H9 (cell line): Measurements from ENCODE around the gene HCFC2. TPM values are rescaled to one million over a fixed set of nuclear protein-coding genes. Genes with fewer than 3 reads are reported as not detected.

Experiments used
- DNase-seq: peaks from one replicate; pipeline ENCODE4 v3.0.0-alpha.2; 2017
- H2AFZ ChIP-seq: one replicate; pipeline ENCODE4 v1.6.1; 2013; ENCODE audit warnings: mild to moderate bottlenecking, low read length, control low read depth, moderate library complexity
- H2AK5ac ChIP-seq: 2 replicates; pipeline ENCODE4 v1.6.1; 2013; ENCODE audit warnings: low read length, control low read depth, mixed read lengths; ENCODE audit not compliant: insufficient read length
- H2BK120ac ChIP-seq: one replicate; pipeline ENCODE4 v1.6.1; 2013; ENCODE audit warnings: low read depth, mild to moderate bottlenecking, low read length, control low read depth, inconsistent platforms; ENCODE audit not compliant: poor library complexity, severe bottlenecking
- H2BK12ac ChIP-seq: 2 replicates; pipeline ENCODE4 v1.6.1; 2013; ENCODE audit warnings: low read length, control low read depth, mixed read lengths, low read depth; ENCODE audit not compliant: insufficient read length
- H2BK15ac ChIP-seq: 2 replicates; pipeline ENCODE4 v1.6.1; 2013; ENCODE audit warnings: low read depth, low read length, control low read depth
- H2BK20ac ChIP-seq: one replicate; pipeline ENCODE4 v1.6.1; 2013; ENCODE audit warnings: low read depth, mild to moderate bottlenecking, low read length, control low read depth, inconsistent platforms; ENCODE audit not compliant: poor library complexity, severe bottlenecking
- H2BK5ac ChIP-seq: 2 replicates; pipeline ENCODE4 v1.6.1; 2013; ENCODE audit warnings: low read length, control low read depth, mixed read lengths; ENCODE audit not compliant: insufficient read length
- H3K14ac ChIP-seq: 2 replicates; pipeline ENCODE4 v1.6.1; 2013; ENCODE audit warnings: low read length, control low read depth; ENCODE audit not compliant: insufficient read depth
- H3K18ac ChIP-seq: 2 replicates; pipeline ENCODE4 v1.6.1; 2013; ENCODE audit warnings: low read depth, mild to moderate bottlenecking, mixed read lengths, low read length, control low read depth; ENCODE audit not compliant: insufficient read length
- H3K23ac ChIP-seq: 2 replicates; pipeline ENCODE4 v1.6.1; 2013; ENCODE audit warnings: low read length, control low read depth, mixed read lengths, low read depth; ENCODE audit not compliant: insufficient read length
- H3K23me2 ChIP-seq: 2 replicates; pipeline ENCODE4 v1.6.1; 2013; ENCODE audit warnings: low read depth, mild to moderate bottlenecking, mixed read lengths, low read length, control low read depth; ENCODE audit not compliant: insufficient read length, poor library complexity, severe bottlenecking
- H3K27ac ChIP-seq: 2 replicates; pipeline ENCODE4 v1.5.1; 2013; ENCODE audit warnings: low read length, control low read depth, mixed read lengths, low read depth; ENCODE audit not compliant: insufficient read length
- H3K27me3 ChIP-seq: 2 replicates; pipeline ENCODE4 v1.6.1; 2013; ENCODE audit warnings: low read length, control low read depth, inconsistent platforms; ENCODE audit not compliant: insufficient read depth
- H3K4ac ChIP-seq: 2 replicates; pipeline ENCODE4 v1.6.1; 2013; ENCODE audit warnings: low read depth, mild to moderate bottlenecking, control low read depth, inconsistent platforms, low read length, moderate library complexity
- H3K4me1 ChIP-seq: 2 replicates; pipeline ENCODE4 v1.6.1; 2013; ENCODE audit warnings: low read length, control low read depth, inconsistent platforms; ENCODE audit not compliant: insufficient read depth
- H3K4me2 ChIP-seq: 2 replicates; pipeline ENCODE4 v1.6.1; 2013; ENCODE audit warnings: low read length, control low read depth, mixed read lengths; ENCODE audit not compliant: insufficient read length, insufficient read depth
- H3K56ac ChIP-seq: 2 replicates; pipeline ENCODE4 v1.6.1; 2013; ENCODE audit warnings: low read depth, mild to moderate bottlenecking, mixed read lengths, low read length, control low read depth; ENCODE audit not compliant: insufficient read length
- H3K79me1 ChIP-seq: 2 replicates; pipeline ENCODE4 v1.6.1; 2013; ENCODE audit warnings: low read depth, mild to moderate bottlenecking, moderate library complexity, low read length, control low read depth, inconsistent platforms; ENCODE audit not compliant: insufficient read depth, poor library complexity, severe bottlenecking
- H3K79me2 ChIP-seq: 2 replicates; pipeline ENCODE4 v1.6.1; 2013; ENCODE audit warnings: low read length, control low read depth, inconsistent platforms; ENCODE audit not compliant: insufficient read depth
- H3K9ac ChIP-seq: 2 replicates; pipeline ENCODE4 v1.6.1; 2013; ENCODE audit warnings: low read length, control low read depth, mixed read lengths; ENCODE audit not compliant: insufficient read length; ENCODE audit errors: extremely low read depth
- H3K9me3 ChIP-seq: one replicate; pipeline ENCODE4 v1.6.1; 2013; ENCODE audit warnings: low read depth, low read length, inconsistent platforms; ENCODE audit not compliant: control insufficient read depth
- H3T11ph ChIP-seq: one replicate; pipeline ENCODE4 v1.6.1; 2013; ENCODE audit warnings: mild to moderate bottlenecking, low read length, control low read depth, inconsistent platforms
- H4K20me1 ChIP-seq: one replicate; pipeline ENCODE4 v1.6.1; 2013; ENCODE audit not compliant: control insufficient read depth, insufficient read length, insufficient read depth
- H4K5ac ChIP-seq: 2 replicates; pipeline ENCODE4 v1.6.1; 2013; ENCODE audit warnings: low read depth, mild to moderate bottlenecking, mixed read lengths, low read length, control low read depth; ENCODE audit not compliant: insufficient read length
- H4K8ac ChIP-seq: replicated peaks from 2 replicates; pipeline ENCODE4 v1.6.1; 2013; ENCODE audit warnings: low read length, control low read depth, mixed read lengths, low read depth; ENCODE audit not compliant: insufficient read length
- H4K91ac ChIP-seq: 2 replicates; pipeline ENCODE4 v1.6.1; 2013; ENCODE audit warnings: low read depth, mild to moderate bottlenecking, moderate library complexity, mixed read lengths, low read length, control low read depth; ENCODE audit not compliant: insufficient read length
- H3K27ac Mint-ChIP-seq, 3 experiments: 2 replicates in 2 of 3; 3 replicates in 1 of 3; pipeline ENCODE4 v1.8.0; 2020 to 2021; ENCODE audit warnings: mixed read lengths in 3 of 3, mild to moderate bottlenecking in 1 of 3, moderate library complexity in 1 of 3
- H3K27me3 Mint-ChIP-seq: 2 replicates; pipeline ENCODE4 v1.8.0; 2021; ENCODE audit warnings: low read depth, mild to moderate bottlenecking, moderate library complexity, mixed read lengths
- H3K36me3 Mint-ChIP-seq, 3 experiments: 2 replicates in 2 of 3; 3 replicates in 1 of 3; pipeline ENCODE4 v1.8.0; 2020 to 2021; ENCODE audit warnings: low read depth in 3 of 3, mixed read lengths in 3 of 3; ENCODE audit not compliant: insufficient read depth in 1 of 3
- H3K4me1 Mint-ChIP-seq, 2 experiments: 2 replicates each; pipeline ENCODE4 v1.8.0; 2020; ENCODE audit warnings: mixed read lengths in 2 of 2
- H3K4me3 Mint-ChIP-seq, 2 experiments: 2 replicates in 1 of 2; 3 replicates in 1 of 2; pipeline ENCODE4 v1.8.0; 2020 to 2021; ENCODE audit warnings: mild to moderate bottlenecking in 2 of 2, mixed read lengths in 2 of 2, moderate library complexity in 1 of 2
- H3K9me3 Mint-ChIP-seq, 2 experiments: 2 replicates in 1 of 2; 3 replicates in 1 of 2; pipeline ENCODE4 v1.8.0; 2020; ENCODE audit warnings: mild to moderate bottlenecking in 2 of 2, mixed read lengths in 2 of 2, moderate library complexity in 1 of 2
- WGBS: extraction: QIAGEN DNeasy Blood & Tissue Kit; methylation state at CpG from one replicate; pipeline ENCODE4 v1.1.7; 2013; ENCODE audit warnings: missing lambda C conversion rate, low lambda C conversion rate, mixed read lengths; ENCODE audit not compliant: insufficient read length; ENCODE audit errors: extremely low coverage; 5-methylcytosine and 5-hydroxymethylcytosine counted together
- total RNA-seq: library from RNA; stranded (reverse); gene quantifications from 2 replicates; pipeline ENCODE4 v1.2.1, GENCODE V29; 2021
- TF ChIP-seq, protein P1 (sequence below): fragments of 200-600 bp; sonication (generic); conservative IDR thresholded peaks from 3 replicates; pipeline ENCODE4 v1.8.0; 2021; ENCODE audit warnings: antibody characterized with exemption, mild to moderate bottlenecking

The HCFC2 gene
- total RNA-seq, 1 experiment from 2014 or later = 1.9 TPM

DNA sequence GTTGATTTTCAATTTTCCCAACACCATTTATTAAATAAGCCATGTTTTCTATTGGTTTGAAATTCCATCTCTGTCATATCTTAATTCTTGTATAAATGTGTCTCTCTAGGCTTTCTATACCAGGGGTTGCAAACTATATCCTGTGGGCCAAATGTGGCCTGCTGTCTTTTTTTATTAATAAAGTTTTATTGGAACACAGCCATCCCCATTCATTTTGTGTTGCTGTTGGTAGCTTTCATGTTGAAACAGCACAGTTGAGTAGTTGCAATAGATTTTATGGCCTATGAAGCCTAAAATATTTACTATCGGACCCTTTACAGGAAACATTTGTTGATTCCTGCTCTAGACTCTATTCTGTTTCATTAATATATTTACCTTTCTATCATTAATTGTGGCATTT lies 9.4 kb downstream of the HCFC2 start:
- Mint-ChIP-seq H3K27ac (no peak overlapping the region), H3K4me3 (no peak overlapping the region), H3K9me3 (no peaks in the 10 kb centered on the region), H3K36me3 (no peaks in the 10 kb centered on the region), H3K4me1 (peaks cover 0 to 2% of the 10 kb centered on the region in 2 experiments; a peak in 2 of 4 replicates), H3K27me3 (no peaks in the 10 kb centered on the region)
- no peak overlapping the region for H2BK5ac ChIP-seq
- H3K9ac ChIP-seq = no peak overlapping the region
- H2BK12ac ChIP-seq = no peak overlapping the region
- H3K14ac ChIP-seq = no peak overlapping the region
- DNase-seq = no peak
- H2BK15ac ChIP-seq = no peak overlapping the region
- no peak overlapping the region for H3K4me2 ChIP-seq
- no peak overlapping the region for H3K4ac ChIP-seq
- no peak overlapping the region for H3T11ph ChIP-seq
- H2BK120ac ChIP-seq = no peak overlapping the region
- H2AFZ ChIP-seq = no peak overlapping the region
- H4K20me1 ChIP-seq = no peaks in the 10 kb centered on the region
- no peaks in the 10 kb centered on the region for H3K9me3 ChIP-seq
- no peak overlapping the region for H3K23ac ChIP-seq
- no peaks in the 10 kb centered on the region for H3K23me2 ChIP-seq
- H2BK20ac ChIP-seq = no peak overlapping the region
- no peak overlapping the region for H2AK5ac ChIP-seq
- H3K27me3 ChIP-seq = no peaks in the 10 kb centered on the region
- H4K8ac ChIP-seq = no peak overlapping the region
- no peak overlapping the region for H4K91ac ChIP-seq
- WGBS = no CpG with 5 or more reads among the region's 1 CpG
- no peaks in the 10 kb centered on the region for H3K4me1 ChIP-seq
- H3K18ac ChIP-seq = no peak overlapping the region
- H3K27ac ChIP-seq = no peak overlapping the region
- TF ChIP-seq, protein P1, sequence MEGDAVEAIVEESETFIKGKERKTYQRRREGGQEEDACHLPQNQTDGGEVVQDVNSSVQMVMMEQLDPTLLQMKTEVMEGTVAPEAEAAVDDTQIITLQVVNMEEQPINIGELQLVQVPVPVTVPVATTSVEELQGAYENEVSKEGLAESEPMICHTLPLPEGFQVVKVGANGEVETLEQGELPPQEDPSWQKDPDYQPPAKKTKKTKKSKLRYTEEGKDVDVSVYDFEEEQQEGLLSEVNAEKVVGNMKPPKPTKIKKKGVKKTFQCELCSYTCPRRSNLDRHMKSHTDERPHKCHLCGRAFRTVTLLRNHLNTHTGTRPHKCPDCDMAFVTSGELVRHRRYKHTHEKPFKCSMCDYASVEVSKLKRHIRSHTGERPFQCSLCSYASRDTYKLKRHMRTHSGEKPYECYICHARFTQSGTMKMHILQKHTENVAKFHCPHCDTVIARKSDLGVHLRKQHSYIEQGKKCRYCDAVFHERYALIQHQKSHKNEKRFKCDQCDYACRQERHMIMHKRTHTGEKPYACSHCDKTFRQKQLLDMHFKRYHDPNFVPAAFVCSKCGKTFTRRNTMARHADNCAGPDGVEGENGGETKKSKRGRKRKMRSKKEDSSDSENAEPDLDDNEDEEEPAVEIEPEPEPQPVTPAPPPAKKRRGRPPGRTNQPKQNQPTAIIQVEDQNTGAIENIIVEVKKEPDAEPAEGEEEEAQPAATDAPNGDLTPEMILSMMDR = no peak
- H3K79me2 ChIP-seq = no peaks in the 10 kb centered on the region
- no peak overlapping the region for H4K5ac ChIP-seq
- H3K79me1 ChIP-seq = no peaks in the 10 kb centered on the region
- H3K56ac ChIP-seq = no peak overlapping the region
